PC-3 (cell line): Measurements from ENCODE around the gene CAMK1D. TPM values are rescaled to one million over a fixed set of nuclear protein-coding genes. Genes with fewer than 3 reads are reported as not detected.

Experiments used
- ATAC-seq: fragments of 200-7000 bp; cut with Tn5 transposase; 2 replicates; pipeline ENCODE4 v1.9.1; 2020; ENCODE audit warnings: mild to moderate bottlenecking, moderate library complexity
- BruUV-seq: library from RNA; stranded (reverse); fragments of 400-500 nt; replicated peaks from 2 replicates; lab custom pipeline; 2021; lab: Mats Ljungman, UMichigan
- CTCF ChIA-PET: fragments of 300-600 bp; sonication (Branson Sonifier 250); formaldehyde crosslinking; loops from one replicate; lab custom pipeline; 2022; ENCODE audit warnings: antibody characterized with exemption; lab: Charles Lee
- POLR2A ChIA-PET: fragments of 300-600 bp; sonication (Branson Sonifier 250); formaldehyde crosslinking; loops from one replicate; lab custom pipeline; 2022; ENCODE audit warnings: antibody characterized with exemption; ENCODE audit not compliant: unreplicated experiment; lab: Charles Lee
- DNase-seq: peaks from one replicate; pipeline ENCODE4 v3.0.0-alpha.2; 2015
- H2AFZ ChIP-seq: fragments of 300-600 bp; sonication (generic); 2 replicates; pipeline ENCODE4 v1.6.0; 2016; ENCODE audit warnings: antibody characterized with exemption, low read length
- H3F3A ChIP-seq: fragments of 300-600 bp; sonication (generic); one replicate; pipeline ENCODE4 v1.6.0; 2017; ENCODE audit warnings: antibody characterized with exemption, low read length, control low read depth, mild to moderate bottlenecking; ENCODE audit not compliant: unreplicated experiment
- H3K27ac ChIP-seq: fragments of 300-600 bp; sonication (generic); 2 replicates; pipeline ENCODE4 v1.5.1; 2016; ENCODE audit warnings: mild to moderate bottlenecking, low read length
- H3K27me3 ChIP-seq: fragments of 300-600 bp; sonication (generic); 2 replicates; pipeline ENCODE4 v1.6.1; 2016; ENCODE audit warnings: low read length, mixed read lengths
- H3K36me3 ChIP-seq: fragments of 300-600 bp; sonication (generic); 2 replicates; pipeline ENCODE4 v1.6.1; 2016; ENCODE audit warnings: low read depth, mixed run types, low read length, mixed read lengths
- H3K4me1 ChIP-seq: fragments of 300-600 bp; sonication (generic); 2 replicates; pipeline ENCODE4 v1.5.1; 2016; ENCODE audit warnings: low read length; ENCODE audit not compliant: insufficient read depth
- H3K4me2 ChIP-seq: fragments of 300-600 bp; sonication (generic); 2 replicates; pipeline ENCODE4 v1.6.0; 2016; ENCODE audit warnings: low read length
- H3K4me3 ChIP-seq: fragments of 300-600 bp; sonication (generic); 2 replicates; pipeline ENCODE4 v1.5.1; 2016; ENCODE audit warnings: mild to moderate bottlenecking, low read length, mixed read lengths
- H3K79me2 ChIP-seq: fragments of 300-600 bp; sonication (generic); 2 replicates; pipeline ENCODE4 v1.6.1; 2017; ENCODE audit warnings: low read length, mixed read lengths
- H3K9ac ChIP-seq: fragments of 300-600 bp; sonication (generic); 2 replicates; pipeline ENCODE4 v1.6.0; 2016; ENCODE audit warnings: mild to moderate bottlenecking, low read length
- H3K9me2 ChIP-seq: fragments of 300-600 bp; sonication (generic); replicated peaks from 2 replicates; pipeline ENCODE4 v1.6.1; 2016; ENCODE audit warnings: mixed run types, low read length, mixed read lengths
- H3K9me3 ChIP-seq: fragments of 300-600 bp; sonication (generic); 2 replicates; pipeline ENCODE4 v1.6.1; 2016; ENCODE audit warnings: low read length, mixed read lengths
- H4K20me1 ChIP-seq: fragments of 300-600 bp; sonication (generic); 2 replicates; pipeline ENCODE4 v1.6.1; 2016; ENCODE audit warnings: low read length, mixed read lengths
- EZH2 ChIP-seq: fragments of 300-600 bp; sonication (generic); IDR thresholded peaks from one replicate; pipeline ENCODE4 v1.6.1; 2017; ENCODE audit warnings: antibody characterized with exemption, mild to moderate bottlenecking, low read length; ENCODE audit not compliant: unreplicated experiment
- EZH2phosphoT487 ChIP-seq: fragments of 300-600 bp; sonication (generic); IDR thresholded peaks from 2 replicates; pipeline ENCODE4 v1.6.1; 2018; ENCODE audit warnings: mild to moderate bottlenecking, antibody characterized with exemption, low read length, borderline replicate concordance
- intact Hi-C: fragments of 100-400 bp; cut with micrococcal nuclease; formaldehyde crosslinking; loops from 2 replicates; pipeline ENCODE4 v1.9.0; 2023
- total RNA-seq: library from RNA; depleted of rRNA; stranded (reverse); fragments of >200 nt; gene quantifications from 2 replicates; pipeline ENCODE4 v1.2.3, GENCODE V29; 2014
- TF ChIP-seq, protein P1 (sequence below): fragments of 300-600 bp; sonication (generic); conservative IDR thresholded peaks from 2 replicates; pipeline ENCODE4 v1.5.1; 2017; ENCODE audit warnings: antibody characterized with exemption, low read depth, mild to moderate bottlenecking, low read length

The CAMK1D gene
- total RNA-seq, 1 experiment from 2014 or later: 1.3 TPM

DNA sequence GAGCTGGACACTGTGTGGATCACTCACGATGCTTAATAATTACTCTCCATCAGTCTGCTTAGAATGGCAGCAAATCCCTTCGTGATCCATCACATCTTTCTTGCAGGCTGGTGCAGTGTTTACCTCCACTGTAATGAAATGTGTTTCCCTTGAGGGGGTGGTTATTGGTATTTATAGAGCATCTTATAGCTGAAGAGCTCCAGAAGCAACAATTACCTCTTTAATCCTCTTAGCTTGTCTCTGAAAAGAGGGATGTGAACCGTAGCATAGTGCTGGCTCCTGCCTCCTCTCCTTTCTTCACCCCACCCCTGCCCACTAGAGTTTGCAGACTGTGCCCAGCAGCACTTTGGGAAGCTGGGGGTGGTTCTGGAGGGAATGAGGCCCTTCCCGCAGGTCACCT lies 132.6 kb downstream of the CAMK1D start:
- intact Hi-C loops: no loop called here
- no peaks in the 10 kb centered on the region for H3K9me3 ChIP-seq
- DNase-seq (no peak), ATAC-seq (no peak)
- TF ChIP-seq, protein P1, sequence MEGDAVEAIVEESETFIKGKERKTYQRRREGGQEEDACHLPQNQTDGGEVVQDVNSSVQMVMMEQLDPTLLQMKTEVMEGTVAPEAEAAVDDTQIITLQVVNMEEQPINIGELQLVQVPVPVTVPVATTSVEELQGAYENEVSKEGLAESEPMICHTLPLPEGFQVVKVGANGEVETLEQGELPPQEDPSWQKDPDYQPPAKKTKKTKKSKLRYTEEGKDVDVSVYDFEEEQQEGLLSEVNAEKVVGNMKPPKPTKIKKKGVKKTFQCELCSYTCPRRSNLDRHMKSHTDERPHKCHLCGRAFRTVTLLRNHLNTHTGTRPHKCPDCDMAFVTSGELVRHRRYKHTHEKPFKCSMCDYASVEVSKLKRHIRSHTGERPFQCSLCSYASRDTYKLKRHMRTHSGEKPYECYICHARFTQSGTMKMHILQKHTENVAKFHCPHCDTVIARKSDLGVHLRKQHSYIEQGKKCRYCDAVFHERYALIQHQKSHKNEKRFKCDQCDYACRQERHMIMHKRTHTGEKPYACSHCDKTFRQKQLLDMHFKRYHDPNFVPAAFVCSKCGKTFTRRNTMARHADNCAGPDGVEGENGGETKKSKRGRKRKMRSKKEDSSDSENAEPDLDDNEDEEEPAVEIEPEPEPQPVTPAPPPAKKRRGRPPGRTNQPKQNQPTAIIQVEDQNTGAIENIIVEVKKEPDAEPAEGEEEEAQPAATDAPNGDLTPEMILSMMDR: no peak
- no peak for TF ChIP-seq EZH2phosphoT487
- no peak for TF ChIP-seq EZH2
- no peaks in the 10 kb centered on the region for H3K9me2 ChIP-seq
- ChIA-PET POLR2A (no interaction called here), CTCF (no interaction called here)
- no peaks in the 10 kb centered on the region for H3F3A ChIP-seq
- no peak overlapping the region for H3K27ac ChIP-seq
- H2AFZ ChIP-seq: no peak overlapping the region
- H3K4me2 ChIP-seq: no peak overlapping the region
- no peak overlapping the region for H3K4me3 ChIP-seq
- no peaks in the 10 kb centered on the region for H3K36me3 ChIP-seq
- no peaks in the 10 kb centered on the region for H3K4me1 ChIP-seq
- H3K9ac ChIP-seq: no peak overlapping the region
- no peaks in the 10 kb centered on the region for H4K20me1 ChIP-seq
- BruUV-seq: no TSS peak
- H3K27me3 ChIP-seq: no peaks in the 10 kb centered on the region
- H3K79me2 ChIP-seq: no peaks in the 10 kb centered on the region

DNA sequence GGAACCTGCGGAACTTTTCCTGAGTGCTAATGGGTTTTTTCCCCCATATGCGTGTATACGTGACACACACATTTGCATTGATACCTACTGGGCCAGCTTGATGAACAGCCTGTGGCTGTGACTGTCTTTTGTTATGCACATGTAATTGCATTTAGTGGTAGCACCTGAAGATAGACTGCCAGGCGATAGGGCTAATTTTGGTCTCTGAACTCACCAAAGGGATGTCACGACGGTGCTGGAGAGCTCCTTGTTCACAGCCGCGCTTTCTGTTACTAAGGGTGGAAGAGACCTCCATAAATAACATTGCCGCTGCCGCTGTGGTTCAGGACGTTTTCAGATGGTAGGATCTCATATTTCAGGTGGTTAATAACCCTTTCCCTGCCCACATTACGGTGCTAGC lies 133.2 kb downstream of the CAMK1D start:
- ChIA-PET POLR2A (no interaction called here), CTCF (no interaction called here)
- H3K9me2 ChIP-seq: no peaks in the 10 kb centered on the region
- H3K27me3 ChIP-seq: no peaks in the 10 kb centered on the region
- H3F3A ChIP-seq: no peaks in the 10 kb centered on the region
- no peak overlapping the region for H3K27ac ChIP-seq
- no peak for TF ChIP-seq EZH2phosphoT487
- no peak for TF ChIP-seq EZH2
- TF ChIP-seq, protein P1: no peak
- H3K4me1 ChIP-seq: no peaks in the 10 kb centered on the region
- H3K9me3 ChIP-seq: no peaks in the 10 kb centered on the region
- intact Hi-C loops: no loop called here
- no peaks in the 10 kb centered on the region for H4K20me1 ChIP-seq
- no peak overlapping the region for H3K9ac ChIP-seq
- H2AFZ ChIP-seq: no peak overlapping the region
- DNase-seq (no peak), ATAC-seq (no peak)
- no TSS peak for BruUV-seq
- no peaks in the 10 kb centered on the region for H3K79me2 ChIP-seq
- H3K36me3 ChIP-seq: no peaks in the 10 kb centered on the region
- H3K4me2 ChIP-seq: no peak overlapping the region
- H3K4me3 ChIP-seq: no peak overlapping the region

DNA sequence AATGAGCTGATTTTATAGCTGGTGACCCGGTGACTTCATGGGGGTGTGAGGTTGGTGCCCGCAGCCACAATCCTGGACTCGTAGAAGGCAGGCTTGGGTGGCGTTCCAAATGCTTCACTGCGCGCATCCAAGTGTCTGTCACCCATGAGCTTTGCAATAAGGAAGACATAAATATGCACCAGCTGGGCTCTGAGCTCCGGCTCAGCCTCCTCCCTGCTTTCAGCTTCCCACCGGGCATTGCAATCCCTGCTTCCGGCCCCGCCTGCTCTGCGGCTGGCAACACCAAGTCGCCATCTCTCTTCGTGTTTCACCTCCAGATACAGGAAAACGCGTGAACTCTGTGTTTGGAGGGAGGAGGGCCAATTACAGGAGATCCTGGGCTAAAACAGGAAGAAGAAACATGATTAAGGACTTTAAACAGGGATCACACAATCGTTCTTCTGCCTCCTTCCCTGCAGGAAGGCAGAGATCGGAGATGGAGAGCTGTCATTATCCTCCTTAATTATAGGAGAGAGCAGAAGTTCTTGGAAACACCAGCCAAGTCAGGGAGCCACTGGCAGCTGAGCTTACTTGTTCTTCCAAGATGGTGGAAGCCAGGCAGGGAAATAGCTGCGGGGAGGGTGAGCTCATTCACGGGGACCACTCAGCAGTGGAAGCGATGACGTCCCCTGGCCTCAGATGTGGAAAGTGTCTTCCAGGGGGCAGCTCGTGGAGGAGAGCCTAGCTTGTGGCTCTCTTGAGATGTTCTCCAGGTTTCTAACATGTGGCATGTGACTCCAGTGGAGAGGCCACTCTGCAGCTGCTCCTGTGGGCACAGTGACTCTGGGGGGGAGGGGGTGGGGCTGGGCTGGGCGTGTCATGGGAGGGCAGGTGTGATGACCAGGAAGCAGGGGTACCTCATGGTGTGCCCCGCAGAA lies 134.9 kb downstream of the CAMK1D start:
- no TSS peak for BruUV-seq
- Histone ChIP-seq H3K27ac (no peak overlapping the region), H3K36me3 (no peaks in the 10 kb centered on the region), H2AFZ (no peak overlapping the region), H4K20me1 (no peaks in the 10 kb centered on the region), H3K4me3 (no peak overlapping the region), H3K27me3 (no peaks in the 10 kb centered on the region), H3K9me2 (no peaks in the 10 kb centered on the region), H3K9ac (no peak overlapping the region), H3K4me2 (no peak overlapping the region), H3K4me1 (no peaks in the 10 kb centered on the region), H3F3A (no peaks in the 10 kb centered on the region), H3K79me2 (no peaks in the 10 kb centered on the region), H3K9me3 (no peaks in the 10 kb centered on the region)
- CTCF ChIA-PET: interaction anchor here (0.5 kb wide), 1 partner anchor 55 kb away, joined by 3 read pairs; no protein-coding TSS in a partner anchor
- DNase-seq: no peak
- intact Hi-C loops: no loop called here
- POLR2A ChIA-PET: no interaction called here
- TF ChIP-seq EZH2 (no peak), EZH2phosphoT487 (no peak)
- TF ChIP-seq, protein P1: no peak
- ATAC-seq: no peak
